Skeletal muscle tissue (tissue), 4 donors: ENCODE measurements around the gene RRAGA. TPM values are rescaled to one million over a fixed set of nuclear protein-coding genes. Genes with fewer than 3 reads are reported as not detected.

ENCODE experiments used
- H3K27ac ChIP-seq: one replicate; pipeline ENCODE4 v1.7.0; 2013; ENCODE audit warnings: mild to moderate bottlenecking, low read depth, low read length, inconsistent platforms
- H3K27me3 ChIP-seq, 3 donors: one replicate each; pipeline ENCODE4 v1.7.0; 2013; ENCODE audit warnings: low read length in 3 of 3; ENCODE audit not compliant: control insufficient read depth in 3 of 3, insufficient read depth in 3 of 3
- H3K36me3 ChIP-seq, 3 donors: one replicate each; pipeline ENCODE4 v1.7.0; 2013; ENCODE audit warnings: low read length in 3 of 3; ENCODE audit not compliant: control insufficient read depth in 3 of 3, insufficient read depth in 3 of 3
- H3K4me1 ChIP-seq, 3 donors: one replicate each; pipeline ENCODE4 v1.7.0; 2013; ENCODE audit warnings: low read length in 3 of 3, mild to moderate bottlenecking in 3 of 3; ENCODE audit not compliant: control insufficient read depth in 3 of 3, insufficient read depth in 3 of 3
- H3K4me3 ChIP-seq, 3 donors: one replicate each; pipeline ENCODE4 v1.7.0; 2013; ENCODE audit warnings: low read length in 3 of 3
- H3K9ac ChIP-seq, 3 donors: one replicate each; pipeline ENCODE4 v1.7.0; 2013; ENCODE audit warnings: low read length in 3 of 3, mild to moderate bottlenecking in 3 of 3, moderate library complexity in 2 of 3, low read depth in 1 of 3
- H3K9me3 ChIP-seq, 3 donors: one replicate each; pipeline ENCODE4 v1.7.0; 2013; ENCODE audit warnings: low read length in 3 of 3; ENCODE audit not compliant: control insufficient read depth in 3 of 3
- total RNA-seq: library from RNA; depleted of rRNA; stranded (reverse); fragments of >200 nt; gene quantifications from one replicate; pipeline ENCODE4 v1.2.3, GENCODE V29; 2014
- donor health status: Osteomylitis.

RRAGA gene
- total RNA-seq, 1 donor from 2014 or later = 56.4 TPM

DNA sequence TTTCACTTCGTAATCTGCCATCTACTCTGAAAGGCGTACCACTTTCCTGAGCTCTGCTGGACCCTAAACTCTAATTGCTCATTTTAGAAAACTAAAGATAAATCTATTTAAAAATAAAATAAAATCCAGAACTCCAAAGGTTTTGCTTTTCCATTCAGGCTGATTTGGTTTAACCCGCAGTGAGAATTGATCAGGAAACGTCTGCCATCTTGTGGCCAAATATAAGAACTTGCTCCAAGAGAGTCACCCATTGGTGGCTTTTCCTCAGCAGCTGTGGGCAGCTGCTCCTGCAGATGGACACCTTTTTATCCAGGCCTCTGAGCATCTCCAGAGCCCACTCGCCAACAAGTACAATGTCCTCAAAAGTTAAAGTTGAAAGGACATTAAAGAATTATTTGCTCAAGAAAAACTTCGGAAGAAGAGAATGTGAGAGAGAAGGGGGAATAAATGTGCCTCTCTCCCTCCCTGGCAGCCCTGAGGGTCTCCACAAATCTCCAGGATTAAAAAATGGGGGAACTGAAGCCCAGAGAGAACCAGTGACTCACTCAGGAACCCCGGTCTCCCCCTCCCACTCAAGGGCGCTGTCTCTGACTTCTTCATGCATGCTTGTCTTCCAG, 20.3 kb upstream of the RRAGA start:
- H3K36me3 ChIP-seq = no peaks in the 10 kb centered on the region
- H3K9ac ChIP-seq = no peak overlapping the region
- no peaks in the 10 kb centered on the region for H3K9me3 ChIP-seq
- no peak overlapping the region for H3K27ac ChIP-seq
- H3K4me3 ChIP-seq = no peak overlapping the region
- H3K4me1 ChIP-seq = no peaks in the 10 kb centered on the region
- H3K27me3 ChIP-seq = peaks cover 0 to 4% (median 0%) of the 10 kb centered on the region in 3 donors

DNA sequence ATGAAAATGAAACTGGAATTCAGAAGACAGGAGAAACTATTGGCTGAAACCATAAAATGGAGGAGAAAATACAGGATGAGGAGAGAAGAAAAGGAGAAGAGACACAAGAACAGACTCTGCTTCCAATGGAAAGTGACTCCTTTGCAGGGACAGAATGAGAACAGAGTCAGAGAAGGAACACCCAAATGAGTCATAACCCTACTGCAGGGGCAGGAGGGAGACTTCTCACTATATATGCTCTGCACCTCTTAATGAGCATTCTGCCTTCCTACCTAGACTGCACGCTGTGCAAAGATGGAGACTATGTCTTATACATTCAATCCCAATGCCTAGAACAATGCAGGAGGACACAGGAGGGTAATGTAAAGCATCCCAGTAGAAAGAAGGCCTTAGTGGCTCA, 18.3 kb upstream of the RRAGA start:
- no peak overlapping the region for H3K9ac ChIP-seq
- H3K27me3 ChIP-seq = peaks cover 0 to 4% (median 0%) of the 10 kb centered on the region in 3 donors

DNA sequence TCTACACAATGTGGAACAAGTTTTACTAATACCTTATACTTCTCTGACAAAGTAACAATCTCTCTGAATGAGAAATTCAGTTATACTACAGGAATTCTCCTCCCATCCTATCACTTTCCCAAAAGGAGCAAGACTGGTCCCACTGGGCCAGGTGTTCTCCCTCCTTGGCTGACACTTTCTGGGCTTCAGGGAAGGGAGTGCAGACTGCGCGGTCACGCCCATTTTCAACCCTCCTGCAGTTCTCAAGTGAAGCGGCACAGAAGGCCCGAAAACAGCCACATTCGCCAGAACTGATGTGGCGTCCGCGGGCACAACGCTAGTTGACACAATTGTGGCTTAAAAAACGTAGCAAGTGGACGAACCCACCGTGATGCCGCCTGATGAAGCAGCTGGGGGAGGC, 16.8 kb upstream of the RRAGA start:
- Histone ChIP-seq H3K4me3 (no peak overlapping the region), H3K36me3 (no peaks in the 10 kb centered on the region), H3K4me1 (no peaks in the 10 kb centered on the region), H3K27ac (no peak overlapping the region), H3K9ac (no peak overlapping the region), H3K27me3 (peaks cover 0 to 4% (median 0%) of the 10 kb centered on the region in 3 donors), H3K9me3 (no peaks in the 10 kb centered on the region)

More for the DNA sequence above, 18.3 kb upstream of the RRAGA start:
- no peaks in the 10 kb centered on the region for H3K36me3 ChIP-seq
- H3K9me3 ChIP-seq = no peaks in the 10 kb centered on the region
- H3K27ac ChIP-seq = no peak overlapping the region
- H3K4me1 ChIP-seq = no peaks in the 10 kb centered on the region
- no peak overlapping the region for H3K4me3 ChIP-seq

DNA sequence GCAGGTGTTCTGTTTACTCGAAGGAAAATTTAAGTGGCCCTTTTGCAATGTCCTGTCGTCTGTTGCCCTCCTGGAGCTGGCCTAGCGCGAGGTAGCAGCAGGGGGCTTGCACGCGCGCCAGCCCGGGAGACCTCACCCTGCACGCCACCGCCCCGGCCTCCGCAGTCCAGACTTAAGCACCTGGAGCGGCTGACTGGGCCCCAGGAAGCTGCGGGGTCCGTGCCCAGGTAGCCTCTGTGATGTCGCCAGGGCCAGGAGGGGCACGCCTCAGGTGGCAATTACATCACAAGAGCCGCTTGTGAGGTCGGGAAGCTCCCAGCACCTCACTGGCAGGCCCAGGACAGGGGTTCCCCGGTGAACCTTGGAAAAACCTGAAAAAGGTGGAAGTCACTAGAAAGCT, 16.2 kb upstream of the RRAGA start, which contains the start of gene SAXO1:
Gene SAXO1, minus strand, starts transcription at position 195 of the 400 bp plus-strand sequence. CDS start 301 bp downstream, outside the sequence.
- H3K4me1 ChIP-seq = no peaks in the 10 kb centered on the region
- no peak within 1 kb of the TSS for H3K27ac ChIP-seq
- H3K36me3 ChIP-seq = no peaks in the 10 kb centered on the region
- H3K9ac ChIP-seq = no peak within 1 kb of the TSS
- no peaks in the 10 kb centered on the region for H3K9me3 ChIP-seq
- H3K4me3 ChIP-seq = no peak within 1 kb of the TSS
- H3K27me3 ChIP-seq = peaks cover 0 to 4% (median 0%) of the 10 kb centered on the region in 3 donors

DNA sequence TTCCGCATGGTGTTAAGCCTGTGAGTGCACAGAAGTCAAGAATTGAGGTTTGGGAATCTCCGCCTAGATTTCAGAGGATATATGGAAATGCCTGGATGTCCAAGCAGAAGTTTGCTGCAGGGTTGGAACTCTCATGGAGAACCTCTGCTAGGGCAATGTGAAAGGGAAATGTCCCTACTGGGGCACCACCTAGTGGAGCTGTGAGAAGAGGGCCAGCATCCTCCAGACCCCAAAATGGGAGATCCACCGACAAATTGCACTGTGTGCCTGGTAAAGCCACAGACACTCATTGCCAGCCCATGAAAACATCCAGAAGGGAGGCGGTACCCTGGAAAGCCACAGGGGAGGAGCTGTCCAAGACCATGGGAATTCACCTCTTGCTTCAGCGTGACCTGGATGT, 12.6 kb upstream of the RRAGA start:
- Histone ChIP-seq H3K27ac (no peak overlapping the region), H3K9me3 (no peaks in the 10 kb centered on the region), H3K9ac (no peak overlapping the region), H3K4me3 (no peak overlapping the region), H3K36me3 (no peaks in the 10 kb centered on the region), H3K27me3 (peaks cover 0 to 4% (median 0%) of the 10 kb centered on the region in 3 donors), H3K4me1 (no peaks in the 10 kb centered on the region)

DNA sequence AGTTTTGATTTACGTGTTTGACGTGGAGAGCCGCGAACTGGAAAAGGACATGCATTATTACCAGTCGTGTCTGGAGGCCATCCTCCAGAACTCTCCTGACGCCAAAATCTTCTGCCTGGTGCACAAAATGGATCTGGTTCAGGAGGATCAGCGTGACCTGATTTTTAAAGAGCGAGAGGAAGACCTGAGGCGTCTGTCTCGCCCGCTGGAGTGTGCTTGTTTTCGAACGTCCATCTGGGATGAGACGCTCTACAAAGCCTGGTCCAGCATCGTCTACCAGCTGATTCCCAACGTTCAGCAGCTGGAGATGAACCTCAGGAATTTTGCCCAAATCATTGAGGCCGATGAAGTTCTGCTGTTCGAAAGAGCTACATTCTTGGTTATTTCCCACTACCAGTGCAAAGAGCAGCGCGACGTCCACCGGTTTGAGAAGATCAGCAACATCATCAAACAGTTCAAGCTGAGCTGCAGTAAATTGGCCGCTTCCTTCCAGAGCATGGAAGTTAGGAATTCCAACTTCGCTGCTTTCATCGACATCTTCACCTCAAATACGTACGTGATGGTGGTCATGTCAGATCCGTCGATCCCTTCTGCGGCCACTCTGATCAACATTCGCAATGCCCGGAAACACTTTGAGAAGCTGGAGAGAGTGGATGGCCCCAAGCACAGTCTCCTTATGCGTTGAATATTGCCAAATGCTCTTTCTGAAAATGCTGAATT, 850 bp downstream of the RRAGA start:
- Histone ChIP-seq H3K27me3 (no peaks in the 10 kb centered on the region), H3K4me3 (peak overlapping the region; percentile 86 to 97 (median 96)), H3K4me1 (peaks cover 21 to 31% (median 23%) of the 10 kb centered on the region in 3 donors), H3K9me3 (no peaks in the 10 kb centered on the region), H3K27ac (peak overlapping the region; percentile 94), H3K36me3 (peaks cover 0 to 7% (median 3%) of the 10 kb centered on the region in 3 donors), H3K9ac (peak overlapping the region; percentile 93 to 96 (median 94))

DNA sequence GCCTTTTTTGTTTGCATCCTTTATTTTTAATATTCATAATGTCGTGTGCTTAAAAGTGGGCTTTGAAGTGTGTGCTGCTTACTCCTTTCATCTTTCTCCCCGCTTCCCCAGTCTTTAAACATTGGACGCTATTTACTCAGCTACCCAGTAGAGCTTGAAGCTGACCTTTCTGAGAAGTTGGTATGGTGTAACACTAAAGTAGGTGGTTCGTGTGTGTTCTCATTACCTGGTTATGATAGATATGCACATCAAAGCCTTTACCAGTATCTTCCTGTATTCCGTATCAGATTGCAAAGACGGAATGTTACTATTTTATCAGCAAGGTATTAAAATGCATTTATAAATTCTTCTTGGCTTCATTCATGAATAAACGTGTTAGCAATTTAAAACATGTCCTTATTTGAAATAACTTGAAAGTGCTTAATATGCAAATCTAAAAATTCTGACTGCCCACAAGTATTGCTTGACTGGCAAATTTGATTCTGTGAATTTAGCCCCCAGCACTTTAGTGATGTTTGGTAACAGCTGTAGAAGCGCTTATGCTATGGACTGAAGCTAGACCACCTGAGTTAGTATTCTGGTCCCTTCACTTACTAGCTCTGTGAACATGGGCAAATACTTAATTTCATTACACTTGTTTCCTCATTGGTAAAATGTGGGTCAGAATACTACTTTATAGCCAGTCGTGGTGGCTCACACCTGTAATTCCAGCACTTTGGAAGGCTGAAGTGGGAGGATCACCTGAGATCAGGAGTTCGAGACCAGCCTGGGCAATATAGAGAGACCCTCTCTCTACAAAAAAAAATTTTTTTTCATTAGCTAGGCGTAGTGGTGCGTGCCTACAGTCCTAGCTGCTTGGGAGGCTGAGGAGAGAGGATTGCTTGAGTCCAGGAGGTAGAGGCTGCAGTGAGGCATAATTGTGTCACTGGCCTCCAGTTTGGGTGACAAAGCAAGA, 1.7 kb downstream of the RRAGA start:
- H3K9ac ChIP-seq = peak overlapping the region; percentile 93 to 96 (median 94)
- peak overlapping the region; percentile 94 for H3K27ac ChIP-seq

DNA sequence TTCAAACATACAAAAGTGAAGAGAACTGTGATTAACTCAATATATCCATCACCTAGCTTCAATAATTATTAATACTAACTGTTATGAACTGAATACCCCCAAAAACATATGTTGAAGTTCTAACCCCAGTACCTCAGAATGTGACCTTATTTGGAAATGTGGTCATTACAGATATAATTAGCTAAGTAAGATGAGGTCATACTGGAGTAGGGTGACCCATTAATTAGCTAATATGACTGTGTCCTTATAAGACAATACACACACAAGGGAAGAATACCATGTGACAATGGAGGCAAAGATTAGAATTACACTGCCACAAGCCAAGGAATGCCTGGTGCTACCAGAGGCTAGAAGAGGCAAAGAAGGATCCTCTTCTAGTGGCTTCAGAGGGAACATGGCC, 7.8 kb downstream of the RRAGA start:
- Histone ChIP-seq H3K9ac (no peak overlapping the region), H3K9me3 (no peaks in the 10 kb centered on the region), H3K27ac (no peak overlapping the region), H3K4me1 (peaks cover 0 to 3% (median under 1%) of the 10 kb centered on the region in 3 donors), H3K4me3 (no peak overlapping the region), H3K36me3 (peaks cover 0 to 29% (median 27%) of the 10 kb centered on the region in 3 donors), H3K27me3 (no peaks in the 10 kb centered on the region)

More for the DNA sequence above, 1.7 kb downstream of the RRAGA start:
- H3K27me3 ChIP-seq = no peaks in the 10 kb centered on the region
- H3K4me3 ChIP-seq = peak overlapping the region; percentile 86 to 97 (median 96)
- peaks cover 21 to 31% (median 23%) of the 10 kb centered on the region in 3 donors for H3K4me1 ChIP-seq
- no peaks in the 10 kb centered on the region for H3K9me3 ChIP-seq
- peaks cover 0 to 7% (median 3%) of the 10 kb centered on the region in 3 donors for H3K36me3 ChIP-seq

DNA sequence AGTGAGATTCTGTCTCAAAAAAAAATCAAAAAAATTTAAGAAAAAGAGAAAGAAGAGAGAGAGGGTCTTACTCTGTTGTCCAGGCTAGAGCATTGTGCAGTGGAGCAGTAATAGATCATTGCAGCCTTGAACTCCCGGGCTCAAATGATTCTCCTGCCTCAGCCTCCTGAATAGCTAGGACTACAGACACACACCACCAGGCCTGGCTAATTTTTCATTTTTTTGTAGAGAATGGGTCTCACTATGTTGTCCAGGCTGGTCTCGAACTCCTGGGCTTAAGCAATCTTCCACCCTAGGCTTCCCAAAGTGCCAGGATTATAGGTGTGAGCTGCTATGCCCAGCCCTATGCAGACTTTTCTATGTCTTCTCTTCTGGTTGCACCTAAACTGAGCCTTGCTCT, 25.0 kb downstream of the RRAGA start:
- no peaks in the 10 kb centered on the region for H3K27me3 ChIP-seq
- H3K36me3 ChIP-seq = peaks cover 20 to 36% (median 26%) of the 10 kb centered on the region in 3 donors
- H3K27ac ChIP-seq = no peak overlapping the region
- H3K4me3 ChIP-seq = no peak overlapping the region
- no peak overlapping the region for H3K9ac ChIP-seq
- no peaks in the 10 kb centered on the region for H3K4me1 ChIP-seq
- H3K9me3 ChIP-seq = no peaks in the 10 kb centered on the region
